Stomach smooth muscle (tissue), 2 donors: Measurements from ENCODE around the gene GET3.
"Not testable (repeated sequence)": the region's sequence is repeated elsewhere in the genome, so short reads cannot be mapped to it uniquely, and the experiment has no call there.

ENCODE experiments used
- H3K27ac ChIP-seq: one replicate; pipeline ENCODE4 v1.7.0; 2013; ENCODE audit warnings: mild to moderate bottlenecking, low read length, inconsistent platforms
- H3K27me3 ChIP-seq, 2 donors: one replicate each; pipeline ENCODE4 v1.7.0; 2013; ENCODE audit warnings: low read length in 2 of 2; ENCODE audit not compliant: insufficient read depth in 2 of 2, control insufficient read depth in 1 of 2
- H3K36me3 ChIP-seq, 2 donors: one replicate each; pipeline ENCODE4 v1.7.0; 2013; ENCODE audit warnings: low read length in 2 of 2; ENCODE audit not compliant: control insufficient read depth in 2 of 2, insufficient read depth in 2 of 2
- H3K4me1 ChIP-seq: one replicate; pipeline ENCODE4 v1.7.0; 2013; ENCODE audit warnings: low read length; ENCODE audit not compliant: control insufficient read depth, insufficient read depth
- H3K4me3 ChIP-seq, 2 donors: one replicate each; pipeline ENCODE4 v1.7.0; 2013; ENCODE audit warnings: low read length in 2 of 2
- H3K9ac ChIP-seq, 2 donors: one replicate each; pipeline ENCODE4 v1.7.0; 2013; ENCODE audit warnings: low read length in 2 of 2, mild to moderate bottlenecking in 1 of 2
- H3K9me3 ChIP-seq, 2 donors: one replicate each; pipeline ENCODE4 v1.7.0; 2013; ENCODE audit warnings: low read length in 2 of 2; ENCODE audit not compliant: control insufficient read depth in 2 of 2
- donor health status: healthy.
- donor health status: Pancreatic carcinoma.

The GET3 gene

GRCh38 chr19:12736995-12737834 lies at the start of gene GET3:
Gene GET3, plus strand, starts transcription at chr19:12737497. Its CDS starts 9 bp downstream, at chr19:12737506.
- peak within 1 kb of the TSS; percentile 83 to 98 for H3K4me3 ChIP-seq
- H3K36me3 ChIP-seq: peaks cover 6 to 11% of the 10 kb centered on the region in 2 donors
- H3K9ac ChIP-seq: peak within 1 kb of the TSS; percentile 81 to 93
- H3K9me3 ChIP-seq: no peaks in the 10 kb centered on the region
- H3K27me3 ChIP-seq: no peaks in the 10 kb centered on the region
- peaks cover 43% of the 10 kb centered on the region for H3K4me1 ChIP-seq
- peak within 1 kb of the TSS; percentile 87 for H3K27ac ChIP-seq

DNA sequence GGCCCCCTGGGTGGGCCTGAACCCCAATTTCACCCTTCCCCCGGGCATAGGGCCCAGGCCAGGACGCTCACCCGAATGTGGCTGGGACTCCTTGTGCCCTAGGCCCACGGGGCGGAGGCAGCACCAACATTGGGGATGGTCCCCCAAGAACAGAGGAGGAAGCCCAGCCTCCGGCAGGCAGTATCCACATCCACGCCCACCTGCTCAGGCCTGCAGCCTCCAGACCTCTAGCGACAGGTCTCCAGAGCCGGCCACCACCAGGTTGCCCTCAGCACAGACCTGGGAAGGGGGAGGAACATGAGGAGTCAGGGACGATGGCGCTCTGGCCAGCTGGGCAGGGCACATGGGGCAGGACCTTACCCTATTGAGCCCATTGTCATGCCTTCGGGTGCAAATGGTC lies 48.3 kb upstream of the GET3 start:
- Histone ChIP-seq H3K9me3 (no peaks in the 10 kb centered on the region), H3K4me1 (no peaks in the 10 kb centered on the region), H3K4me3 (no peak overlapping the region), H3K27ac (no peak overlapping the region), H3K9ac (no peak overlapping the region), H3K27me3 (no peaks in the 10 kb centered on the region), H3K36me3 (peaks cover 0 to 2% of the 10 kb centered on the region in 2 donors)

- Histone ChIP-seq H3K27ac (no peak overlapping the region), H3K4me1 (no peaks in the 10 kb centered on the region), H3K9me3 (no peaks in the 10 kb centered on the region), H3K27me3 (no peaks in the 10 kb centered on the region), H3K9ac (no peak overlapping the region), H3K4me3 (no peak overlapping the region), H3K36me3 (peaks cover 0 to 2% of the 10 kb centered on the region in 2 donors)
These were observed 47.6 kb upstream of the GET3 start for GRCh38 chr19:12689581-12690216.

DNA sequence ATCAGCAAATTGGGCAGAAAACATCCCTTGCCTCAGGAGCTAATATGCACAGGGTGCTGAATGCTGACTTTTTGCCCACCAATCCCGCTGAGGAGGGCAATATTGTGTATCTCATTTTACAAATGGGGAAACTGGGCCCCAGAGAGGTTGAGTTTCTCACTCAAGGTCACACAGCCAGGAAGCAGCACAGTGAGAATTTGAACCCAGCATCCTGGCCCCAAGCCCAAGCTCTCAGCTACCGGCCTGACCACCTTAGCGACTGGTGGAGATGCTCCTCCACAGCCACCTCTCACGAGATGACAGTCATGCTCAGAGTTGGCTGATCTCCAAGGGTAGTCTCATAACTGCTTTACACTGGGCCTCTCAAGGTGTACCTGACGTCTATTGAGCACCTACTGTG lies 44.3 kb upstream of the GET3 start:
- Histone ChIP-seq H3K36me3 (peaks cover 0 to 2% of the 10 kb centered on the region in 2 donors), H3K27ac (no peak overlapping the region), H3K4me3 (no peak overlapping the region), H3K9ac (no peak overlapping the region), H3K27me3 (no peaks in the 10 kb centered on the region), H3K9me3 (no peaks in the 10 kb centered on the region), H3K4me1 (peaks cover 18% of the 10 kb centered on the region)

GRCh38 chr19:12694641-12695040 lies 42.7 kb upstream of the GET3 start:
- Histone ChIP-seq H3K9me3 (no peaks in the 10 kb centered on the region), H3K9ac (no peak overlapping the region), H3K4me1 (peaks cover 18% of the 10 kb centered on the region), H3K27me3 (no peaks in the 10 kb centered on the region), H3K4me3 (no peak overlapping the region), H3K27ac (no peak overlapping the region), H3K36me3 (peaks cover 0 to 3% of the 10 kb centered on the region in 2 donors)

DNA sequence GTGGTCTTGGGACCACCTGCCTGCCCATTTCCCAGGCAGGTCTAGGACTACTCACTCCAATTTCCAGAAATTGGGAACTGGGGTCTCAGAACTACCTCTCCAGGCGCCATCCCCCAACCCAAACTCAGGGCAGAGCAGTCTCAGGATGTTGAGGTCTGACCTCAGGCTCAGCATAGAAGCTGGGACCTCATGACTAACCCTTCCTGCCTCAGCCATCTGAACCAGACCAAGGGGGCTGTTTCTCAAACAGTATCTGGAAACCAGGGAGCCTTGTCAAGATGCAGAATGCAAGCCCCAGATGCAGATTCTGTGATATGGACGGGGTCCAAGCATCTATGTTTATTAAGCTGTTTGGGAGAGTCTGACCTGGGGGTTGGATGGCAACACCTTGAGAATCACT lies 42.2 kb upstream of the GET3 start:
- Histone ChIP-seq H3K4me1 (peaks cover 18% of the 10 kb centered on the region), H3K9me3 (no peaks in the 10 kb centered on the region), H3K27me3 (no peaks in the 10 kb centered on the region), H3K27ac (no peak overlapping the region), H3K36me3 (peaks cover 0 to 3% of the 10 kb centered on the region in 2 donors), H3K4me3 (peak overlapping the region in 1 of 2 donors; percentile 94), H3K9ac (peak overlapping the region in 1 of 2 donors; percentile 93)

GRCh38 chr19:12695514-12695913 lies 41.8 kb upstream of the GET3 start:
- peak overlapping the region; percentile 42 to 93 for H3K9ac ChIP-seq
- peak overlapping the region; percentile 88 to 94 for H3K4me3 ChIP-seq

GRCh38 chr19:12695997-12696365 lies 41.3 kb upstream of the GET3 start:
- H3K9me3 ChIP-seq: no peaks in the 10 kb centered on the region
- H3K4me3 ChIP-seq: peak overlapping the region; percentile 88 to 94
- H3K9ac ChIP-seq: peak overlapping the region; percentile 92 to 93
- no peak overlapping the region for H3K27ac ChIP-seq
- peaks cover 3 to 6% of the 10 kb centered on the region in 2 donors for H3K36me3 ChIP-seq
- H3K4me1 ChIP-seq: peaks cover 18% of the 10 kb centered on the region
- H3K27me3 ChIP-seq: no peaks in the 10 kb centered on the region

More at GRCh38 chr19:12695514-12695913, 41.8 kb upstream of the GET3 start:
- H3K27ac ChIP-seq: no peak overlapping the region
- no peaks in the 10 kb centered on the region for H3K27me3 ChIP-seq
- peaks cover 18% of the 10 kb centered on the region for H3K4me1 ChIP-seq
- no peaks in the 10 kb centered on the region for H3K9me3 ChIP-seq
- peaks cover 0 to 3% of the 10 kb centered on the region in 2 donors for H3K36me3 ChIP-seq

GRCh38 chr19:12696366-12697335 lies 40.6 kb upstream of the GET3 start, which contains the start of gene FBXW9:
Gene FBXW9, minus strand, starts transcription at chr19:12696631. Its CDS starts 50 bp downstream, at chr19:12696581.
- H3K27ac ChIP-seq: peak within 1 kb of the TSS; percentile 94
- H3K4me3 ChIP-seq: peak within 1 kb of the TSS; percentile 88 to 94
- H3K9ac ChIP-seq: peak within 1 kb of the TSS; percentile 92 to 93
- peaks cover 18% of the 10 kb centered on the region for H3K4me1 ChIP-seq
- H3K27me3 ChIP-seq: no peaks in the 10 kb centered on the region
- H3K36me3 ChIP-seq: peaks cover 6 to 13% of the 10 kb centered on the region in 2 donors
- no peaks in the 10 kb centered on the region for H3K9me3 ChIP-seq

DNA sequence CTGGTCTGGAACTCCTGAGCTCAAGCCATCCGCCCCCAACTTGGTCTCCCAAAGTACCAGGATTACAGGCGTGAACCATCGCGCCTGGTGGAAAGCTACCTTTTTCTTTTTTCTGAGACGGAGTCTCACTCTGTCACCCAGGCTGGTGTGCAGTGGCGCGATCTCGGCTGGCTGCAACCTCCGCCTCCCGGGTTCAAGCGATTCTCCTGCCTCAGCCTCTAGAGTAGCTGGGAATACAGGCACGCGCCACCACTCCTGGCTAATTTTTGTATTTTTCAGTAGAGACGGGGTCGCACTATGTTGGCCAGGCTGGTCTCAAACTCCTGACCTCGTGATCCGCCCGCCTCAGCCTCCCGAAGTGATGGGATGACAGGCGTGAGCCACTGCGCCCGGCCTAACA lies 39.9 kb upstream of the GET3 start:
- H3K4me1 ChIP-seq: peaks cover 18% of the 10 kb centered on the region
- H3K4me3 ChIP-seq, H3K27ac ChIP-seq, H3K27me3 ChIP-seq, H3K9ac ChIP-seq, H3K9me3 ChIP-seq: not testable (repeated sequence)
- H3K36me3 ChIP-seq: peaks cover 12 to 18% of the 10 kb centered on the region in 2 donors
